Left lung (tissue), 10 donors: ENCODE results near the gene MACROD2. TPM values are rescaled to one million over a fixed set of nuclear protein-coding genes. Genes with fewer than 3 reads are reported as not detected.

Source experiments
- ATAC-seq: fragments of 200-7000 bp; cut with Tn5 transposase; one replicate; pipeline ENCODE4 v1.9.1; 2020; ENCODE audit warnings: moderate library complexity
- DNase-seq, 4 donors: peaks; one replicate each; pipeline ENCODE4 v3.0.0-alpha.2; 2013 to 2020
- H3K27ac ChIP-seq, 2 donors: fragments of 200-600 bp; sonication (generic) in 1 of 2; one replicate each; pipeline versions ENCODE4 v1.5.0 to v1.8.0; 2020 to 2021
- H3K27me3 ChIP-seq, 2 donors: fragments of 200-600 bp; sonication (generic) in 1 of 2; one replicate each; pipeline versions ENCODE4 v1.5.0 to v1.8.0; 2020 to 2021
- H3K36me3 ChIP-seq, 2 donors: fragments of 200-600 bp; sonication (generic) in 1 of 2; one replicate each; pipeline versions ENCODE4 v1.5.0 to v1.8.0; 2020 to 2021
- H3K4me1 ChIP-seq, 2 donors: fragments of 200-600 bp; one replicate each; pipeline ENCODE4 v1.8.0; 2021
- H3K4me3 ChIP-seq, 2 donors: fragments of 200-600 bp; sonication (generic) in 1 of 2; one replicate each; pipeline versions ENCODE4 v1.5.0 to v1.8.0; 2020 to 2021; ENCODE audit warnings: mild to moderate bottlenecking in 1 of 2
- H3K9me3 ChIP-seq, 2 donors: fragments of 200-600 bp; sonication (generic) in 1 of 2; one replicate each; pipeline versions ENCODE4 v1.5.0 to v1.8.0; 2020 to 2021
- intact Hi-C, 2 donors: fragments of 100-400 bp; cut with DNase I; formaldehyde crosslinking; loops; one replicate each; pipeline versions ENCODE4 v1.11.2 to v1.14.2; 2022
- polyA plus RNA-seq, 6 donors: library from polyadenylated mRNA; unstranded; fragments of 120-200 nt; gene quantifications; one replicate each; pipeline ENCODE4 v1.2.1, GENCODE V29; 2013; ENCODE audit not compliant: insufficient read length in 6 of 6
- total RNA-seq, 2 donors: library from RNA; stranded (reverse); fragmentation: NEBNext Ultra II Directional; extraction: Animal tissue kit (Norgen Biotek cat#: 25700); gene quantifications; one replicate each; pipeline ENCODE4 v1.2.1, GENCODE V29; 2021
- TF ChIP-seq, protein P1 (sequence below), 2 donors: fragments of 200-600 bp; sonication (generic) in 1 of 2; IDR thresholded peaks; one replicate each; pipeline versions ENCODE4 v1.5.0 to v1.8.0; 2021; ENCODE audit warnings: antibody characterized with exemption in 2 of 2
- donor health status: DM: no; HTN: yes; CAD: no.
- donor health status: DM: no; HTN: no; CAD: no.

The MACROD2 gene
- total and polyA plus RNA-seq, 8 donors = 6.1 to 23.6 (median 8.9) TPM

DNA sequence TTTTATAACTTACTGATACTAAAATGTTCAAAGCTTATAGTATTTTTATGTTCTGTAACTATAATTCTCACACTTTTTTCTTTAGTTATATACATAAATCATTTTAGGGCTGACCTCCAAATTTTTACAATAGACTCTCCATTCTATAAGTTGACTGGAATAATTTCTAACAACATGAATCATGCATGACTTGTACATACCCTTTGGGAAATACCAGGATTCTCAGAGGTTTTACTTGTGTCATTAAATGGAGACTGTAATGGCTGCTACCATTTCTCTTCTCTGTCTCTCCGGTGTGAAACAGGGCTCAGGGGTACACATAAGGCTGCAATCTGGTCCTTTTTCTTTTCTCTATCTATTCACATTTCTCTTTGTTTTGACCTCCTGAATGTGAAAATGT lies 564.3 kb downstream of the MACROD2 start:
- Histone ChIP-seq H3K36me3 (no peaks in the 10 kb centered on the region), H3K9me3 (peaks cover 0 to 2% of the 10 kb centered on the region in 2 donors), H3K27me3 (no peaks in the 10 kb centered on the region), H3K4me3 (no peak overlapping the region), H3K27ac (no peak overlapping the region), H3K4me1 (no peaks in the 10 kb centered on the region)
- TF ChIP-seq, protein P1, sequence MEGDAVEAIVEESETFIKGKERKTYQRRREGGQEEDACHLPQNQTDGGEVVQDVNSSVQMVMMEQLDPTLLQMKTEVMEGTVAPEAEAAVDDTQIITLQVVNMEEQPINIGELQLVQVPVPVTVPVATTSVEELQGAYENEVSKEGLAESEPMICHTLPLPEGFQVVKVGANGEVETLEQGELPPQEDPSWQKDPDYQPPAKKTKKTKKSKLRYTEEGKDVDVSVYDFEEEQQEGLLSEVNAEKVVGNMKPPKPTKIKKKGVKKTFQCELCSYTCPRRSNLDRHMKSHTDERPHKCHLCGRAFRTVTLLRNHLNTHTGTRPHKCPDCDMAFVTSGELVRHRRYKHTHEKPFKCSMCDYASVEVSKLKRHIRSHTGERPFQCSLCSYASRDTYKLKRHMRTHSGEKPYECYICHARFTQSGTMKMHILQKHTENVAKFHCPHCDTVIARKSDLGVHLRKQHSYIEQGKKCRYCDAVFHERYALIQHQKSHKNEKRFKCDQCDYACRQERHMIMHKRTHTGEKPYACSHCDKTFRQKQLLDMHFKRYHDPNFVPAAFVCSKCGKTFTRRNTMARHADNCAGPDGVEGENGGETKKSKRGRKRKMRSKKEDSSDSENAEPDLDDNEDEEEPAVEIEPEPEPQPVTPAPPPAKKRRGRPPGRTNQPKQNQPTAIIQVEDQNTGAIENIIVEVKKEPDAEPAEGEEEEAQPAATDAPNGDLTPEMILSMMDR (IDR thresholded peaks at IDR 0.05) = no peak
- intact Hi-C loops = no loop called here
- ATAC-seq = no peak
- no peak for DNase-seq

DNA sequence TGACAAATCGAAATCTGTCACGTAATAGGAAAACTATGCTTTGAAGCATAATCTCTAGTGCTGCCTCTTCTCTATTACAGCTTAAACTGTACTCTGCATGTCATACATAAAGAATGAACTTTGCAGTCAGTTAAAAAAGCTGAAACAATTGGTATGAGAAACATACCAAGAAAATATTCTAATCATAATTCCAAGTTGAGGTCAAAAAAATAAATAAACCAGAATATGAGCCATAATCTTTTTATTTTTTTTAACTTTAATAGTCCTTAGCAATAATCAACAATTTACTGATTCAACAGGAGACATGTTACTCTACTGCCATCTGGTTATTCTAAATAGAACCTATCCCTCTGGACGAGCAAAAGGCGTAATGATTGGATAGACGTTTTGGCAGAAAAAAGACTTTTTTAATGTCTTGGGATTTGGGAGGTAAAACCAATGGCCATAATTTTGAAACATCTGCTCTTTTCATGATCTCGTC lies 566.5 kb downstream of the MACROD2 start:
- TF ChIP-seq, protein P1 (IDR thresholded peaks at IDR 0.05) = no peak
- DNase-seq (no peak), ATAC-seq (no peak)
- Histone ChIP-seq H3K36me3 (no peaks in the 10 kb centered on the region), H3K27ac (no peak overlapping the region), H3K4me3 (no peak overlapping the region), H3K9me3 (peaks cover 0 to 15% of the 10 kb centered on the region in 2 donors), H3K4me1 (no peaks in the 10 kb centered on the region), H3K27me3 (no peaks in the 10 kb centered on the region)
- intact Hi-C loops = no loop called here

DNA sequence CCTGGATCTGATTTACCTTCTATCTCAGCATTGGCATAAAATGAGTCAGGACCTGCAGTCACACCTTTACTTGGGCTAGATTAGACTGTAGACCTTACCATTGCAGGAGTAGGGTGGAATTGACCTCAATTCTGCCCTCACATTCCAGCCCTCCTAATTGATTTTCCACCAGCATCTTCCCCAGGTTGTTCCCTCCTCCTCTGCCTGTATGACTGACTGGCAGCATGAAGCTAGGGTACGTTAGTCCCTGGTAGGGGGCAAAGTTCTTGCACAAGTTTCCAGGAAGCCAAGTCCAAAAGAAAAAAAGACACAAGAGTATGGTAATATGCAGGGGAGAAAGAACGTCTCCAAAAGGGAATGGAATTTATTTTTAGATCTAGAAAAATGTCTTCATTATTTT lies 567.7 kb downstream of the MACROD2 start:
- Histone ChIP-seq H3K27ac (no peak overlapping the region), H3K4me3 (no peak overlapping the region), H3K27me3 (no peaks in the 10 kb centered on the region), H3K36me3 (no peaks in the 10 kb centered on the region), H3K4me1 (no peaks in the 10 kb centered on the region), H3K9me3 (peaks cover 0 to 17% of the 10 kb centered on the region in 2 donors)
- DNase-seq (no peak), ATAC-seq (no peak)
- TF ChIP-seq, protein P1 (IDR thresholded peaks at IDR 0.05) = no peak
- intact Hi-C loops = no loop called here

DNA sequence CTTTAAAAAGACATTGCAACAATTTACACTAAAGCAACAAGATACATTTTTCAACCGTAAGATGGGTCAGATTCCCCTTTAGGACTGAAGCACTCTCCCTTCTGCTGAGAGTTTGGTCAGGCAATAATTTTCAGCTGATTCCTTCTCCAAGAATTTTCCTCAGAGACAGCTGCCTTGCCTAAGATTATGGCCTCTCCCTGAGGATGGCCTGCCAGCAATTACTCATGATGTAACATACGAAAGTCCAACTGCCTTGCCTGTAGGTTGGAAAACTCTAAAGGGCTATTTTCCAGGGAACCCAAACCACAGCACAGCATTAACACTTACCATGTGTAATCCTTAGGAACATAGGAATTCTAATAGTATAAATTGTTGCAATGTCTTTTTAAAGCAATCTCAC lies 571.2 kb downstream of the MACROD2 start:
- no peak for DNase-seq

DNA sequence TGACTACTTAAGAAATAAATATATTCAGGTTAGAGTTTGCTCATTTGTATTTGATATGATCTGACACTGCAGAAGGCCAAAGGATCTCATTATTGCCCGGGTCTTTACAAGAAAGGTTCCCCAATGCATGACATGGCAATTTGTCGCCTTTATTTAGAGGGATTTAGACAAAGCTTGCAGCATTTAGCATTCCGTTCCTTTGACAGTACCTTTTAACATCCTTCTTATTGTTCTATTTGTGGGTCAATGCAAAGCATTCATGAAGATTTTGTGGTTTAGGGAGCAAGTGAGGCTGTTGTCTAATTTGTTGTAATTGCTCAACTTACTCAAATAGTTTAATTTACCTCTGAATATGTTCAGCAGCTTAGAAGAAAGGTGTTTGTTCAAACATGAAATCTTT lies 572.9 kb downstream of the MACROD2 start:
- intact Hi-C loops = no loop called here
- no peak for ATAC-seq

More for the DNA sequence above, 571.2 kb downstream of the MACROD2 start:
- Histone ChIP-seq H3K4me3 (no peak overlapping the region), H3K9me3 (peaks cover 0 to 17% of the 10 kb centered on the region in 2 donors), H3K4me1 (no peaks in the 10 kb centered on the region), H3K27ac (no peak overlapping the region), H3K36me3 (no peaks in the 10 kb centered on the region), H3K27me3 (no peaks in the 10 kb centered on the region)
- TF ChIP-seq, protein P1 (IDR thresholded peaks at IDR 0.05) = no peak
- intact Hi-C loops = no loop called here
- ATAC-seq = no peak

More for the DNA sequence above, 572.9 kb downstream of the MACROD2 start:
- TF ChIP-seq, protein P1 (IDR thresholded peaks at IDR 0.05) = no peak
- no peak for DNase-seq
- Histone ChIP-seq H3K27me3 (no peaks in the 10 kb centered on the region), H3K36me3 (no peaks in the 10 kb centered on the region), H3K4me3 (no peak overlapping the region), H3K4me1 (no peaks in the 10 kb centered on the region), H3K27ac (no peak overlapping the region), H3K9me3 (peaks cover 0 to 17% of the 10 kb centered on the region in 2 donors)
